ENCODE results near the gene ZNF777. TPM values are rescaled to one million over a fixed set of nuclear protein-coding genes. Genes with fewer than 3 reads are reported as not detected.

Gene ZNF777
- total RNA-seq, 1 experiment from 2014 or later = 12.0 TPM

- TF ChIP-seq ETV6 (CRISPR knock-in tag; IDR thresholded peaks at IDR 0.05) (no peak), FOXP1 (CRISPR knock-in tag; IDR thresholded peaks at IDR 0.05; ENCODE audit: borderline replicate concordance) (no peak), ZNF281 (CRISPR knock-in tag; IDR thresholded peaks at IDR 0.05) (no peak), FOXP4 (CRISPR knock-in tag; IDR thresholded peaks at IDR 0.05) (no peak), JUN (CRISPR knock-in tag; IDR thresholded peaks at IDR 0.05) (no peak), MAX (CRISPR knock-in tag; IDR thresholded peaks at IDR 0.05) (no peak), TP53 (CRISPR knock-in tag; IDR thresholded peaks at IDR 0.05) (no peak), ZNF138 (CRISPR knock-in tag; conservative IDR thresholded peaks at IDR 0.05) (no peak), E2F1 (CRISPR knock-in tag; IDR thresholded peaks at IDR 0.05) (no peak)
Observed at GRCh38 chr7:149430192-149430591, 30.7 kb downstream of the ZNF777 start (continued).

GRCh38 chr7:149427893-149428292, 33.0 kb downstream of the ZNF777 start:
- Mint-ChIP-seq H3K9me3 (no peaks in the 10 kb centered on the region), H3K4me1 (peaks cover 8% of the 10 kb centered on the region), H3K4me3 (no peak overlapping the region), H3K27me3 (ENCODE audit: low read depth) (peaks cover 14% of the 10 kb centered on the region), H3K27ac (no peak overlapping the region), H3K36me3 (peaks cover 6% of the 10 kb centered on the region; the same call in 1 of the 2 replicates)
- POLR2A ChIA-PET = no interaction called here
- ATAC-seq (no peak), DNase-seq (ENCODE audit: low spot score) (no peak)
- CTCF ChIA-PET = no interaction called here
- TF ChIP-seq JAZF1 (CRISPR knock-in tag; IDR thresholded peaks at IDR 0.05) (no peak), ATF2 (CRISPR knock-in tag; IDR thresholded peaks at IDR 0.05; ENCODE audit: borderline replicate concordance, low read depth) (no peak), FOXP1 (CRISPR knock-in tag; IDR thresholded peaks at IDR 0.05; ENCODE audit: borderline replicate concordance) (no peak), FOXP4 (CRISPR knock-in tag; IDR thresholded peaks at IDR 0.05) (no peak), STAT6 (CRISPR knock-in tag; conservative IDR thresholded peaks at IDR 0.05; ENCODE audit: low read depth) (no peak), AFF4 (CRISPR knock-in tag; IDR thresholded peaks at IDR 0.05; ENCODE audit: borderline replicate concordance) (no peak), SOX15 (CRISPR knock-in tag; IDR thresholded peaks at IDR 0.05) (no peak), E2F5 (CRISPR knock-in tag; IDR thresholded peaks at IDR 0.05) (no peak), SP1 (CRISPR knock-in tag; conservative IDR thresholded peaks at IDR 0.05) (no peak), USF1 (CRISPR knock-in tag; IDR thresholded peaks at IDR 0.05) (no peak)

All from WTC11 (cell line).